Vagina (tissue), 2 donors: Measurements from ENCODE around the gene PPP1R17.

ENCODE experiments used
- CTCF ChIP-seq, 3 experiments: fragments of 450-650 bp in 2 of 3; fragments of 200-600 bp in 1 of 3; sonication (generic) in 1 of 3; IDR thresholded peaks; one replicate each; pipeline ENCODE4 v1.5.1; 2017 to 2019; ENCODE audit warnings: antibody characterized with exemption in 3 of 3, mild to moderate bottlenecking in 2 of 3, moderate library complexity in 2 of 3
- POLR2A ChIP-seq, 2 donors: fragments of 450-650 bp; IDR thresholded peaks; one replicate each; pipeline ENCODE4 v1.6.1; 2017; ENCODE audit warnings: antibody characterized with exemption in 2 of 2, mild to moderate bottlenecking in 2 of 2, moderate library complexity in 2 of 2
- POLR2AphosphoS5 ChIP-seq, 2 donors: sonication (generic); formaldehyde crosslinking; IDR thresholded peaks; one replicate each; pipeline ENCODE4 v1.9.0; 2017; ENCODE audit warnings: antibody characterized with exemption in 2 of 2, mild to moderate bottlenecking in 2 of 2, low read depth in 1 of 2; ENCODE audit not compliant: insufficient read depth in 1 of 2

GRCh38 chr7:31647511-31647910 lies 39.5 kb upstream of the PPP1R17 start:
- TF ChIP-seq CTCF (IDR thresholded peaks at IDR 0.05) (no peak), POLR2A (IDR thresholded peaks at IDR 0.05) (no peak), POLR2AphosphoS5 (IDR thresholded peaks at IDR 0.05; ENCODE audit: insufficient read depth in 1 of 2, low read depth in 1 of 2) (no peak)
